Calu3 (cell line): ENCODE data around the gene PLVAP. TPM values are rescaled to one million over a fixed set of nuclear protein-coding genes. Genes with fewer than 3 reads are reported as not detected.

Experiments
- BruUV-seq: library from RNA; stranded (reverse); fragments of 400-500 nt; replicated peaks from 2 replicates; lab custom pipeline; 2021; lab: Mats Ljungman, UMichigan
- CTCF ChIA-PET: fragments of 300-600 bp; sonication (Branson Sonifier 250); formaldehyde crosslinking; loops from one replicate; lab custom pipeline; 2022; ENCODE audit warnings: antibody characterized with exemption; lab: Charles Lee
- DNase-seq: peaks from one replicate; pipeline ENCODE4 v3.0.0; 2022
- H3K27ac Mint-ChIP-seq: one replicate; pipeline ENCODE4 v1.8.0; 2022; ENCODE audit warnings: mixed read lengths; ENCODE audit not compliant: unreplicated experiment
- H3K27me3 Mint-ChIP-seq: one replicate; pipeline ENCODE4 v1.8.0; 2022; ENCODE audit warnings: mixed read lengths; ENCODE audit not compliant: unreplicated experiment
- H3K36me3 Mint-ChIP-seq: one replicate; pipeline ENCODE4 v1.8.0; 2022; ENCODE audit warnings: mild to moderate bottlenecking, moderate library complexity, mixed read lengths; ENCODE audit not compliant: insufficient read depth, unreplicated experiment
- H3K4me1 Mint-ChIP-seq: one replicate; pipeline ENCODE4 v1.8.0; 2022; ENCODE audit warnings: mild to moderate bottlenecking, low read depth, mixed read lengths; ENCODE audit not compliant: unreplicated experiment
- H3K4me3 Mint-ChIP-seq: one replicate; pipeline ENCODE4 v1.8.0; 2022; ENCODE audit warnings: mild to moderate bottlenecking, low read depth, moderate library complexity, mixed read lengths; ENCODE audit not compliant: unreplicated experiment
- H3K9me3 Mint-ChIP-seq: one replicate; pipeline ENCODE4 v1.8.0; 2022; ENCODE audit warnings: low read depth, mixed read lengths; ENCODE audit not compliant: unreplicated experiment
- intact Hi-C: fragments of 100-400 bp; cut with micrococcal nuclease; formaldehyde crosslinking; loops from one replicate; pipeline ENCODE4 v1.10.0; 2022; ENCODE audit not compliant: unreplicated experiment
- total RNA-seq: library from RNA; stranded (reverse); gene quantifications from 2 replicates; pipeline ENCODE4 v1.2.3, GENCODE V29; 2022
- TF ChIP-seq, protein P1 (sequence below): fragments of 200-600 bp; IDR thresholded peaks from one replicate; pipeline ENCODE4 v1.8.0; 2022; ENCODE audit warnings: antibody characterized with exemption; ENCODE audit not compliant: unreplicated experiment

PLVAP gene
- total RNA-seq, 1 experiment from 2014 or later = not detected

DNA sequence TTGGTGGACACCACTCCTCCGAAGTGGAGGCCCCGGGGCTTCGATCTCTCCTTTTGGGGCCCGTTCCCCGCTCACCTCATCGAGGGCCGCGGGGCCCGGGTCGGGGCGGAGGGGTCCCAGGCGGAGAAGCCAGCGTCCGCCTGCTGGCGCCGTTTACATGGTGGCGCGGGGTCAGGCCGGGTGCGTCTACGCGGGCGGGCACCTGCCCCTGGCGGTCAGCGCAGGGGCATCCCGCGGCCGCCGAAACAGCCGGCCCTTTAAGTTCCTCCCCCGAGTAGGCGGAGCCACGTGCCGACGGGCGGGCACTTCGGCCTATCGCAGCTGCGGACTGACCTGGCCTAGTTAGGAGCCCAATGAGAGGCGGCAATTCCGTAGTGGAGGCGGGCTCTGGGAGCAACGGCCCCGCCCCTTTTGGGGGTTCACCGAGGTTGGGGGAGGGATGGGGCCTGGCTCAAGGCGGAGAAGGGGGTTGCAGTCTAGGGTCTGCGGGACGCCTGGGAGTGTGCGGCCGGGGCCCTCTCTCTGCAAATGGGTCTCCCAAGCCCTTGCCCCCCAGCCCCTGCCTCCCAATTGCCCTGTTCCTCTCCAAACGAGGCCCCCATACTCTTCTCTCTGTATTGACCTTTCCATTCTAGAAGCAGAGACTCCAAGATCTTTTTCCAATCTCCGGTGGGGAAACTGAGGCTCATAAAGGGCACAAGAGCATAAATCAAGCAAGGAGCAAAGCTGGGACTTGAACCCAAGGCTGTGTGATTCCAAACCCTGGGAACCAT, 73.8 kb downstream of the PLVAP start, which contains the start of gene ABHD8:
TSS of gene ABHD8 (minus strand) at position 259 of the 773 bp plus-strand sequence. CDS start 1,809 bp downstream, outside the sequence.
- BruUV-seq = no TSS peak
- intact Hi-C loops = no loop called here
- no peaks in the 10 kb centered on the region for H3K27me3 Mint-ChIP-seq

DNA sequence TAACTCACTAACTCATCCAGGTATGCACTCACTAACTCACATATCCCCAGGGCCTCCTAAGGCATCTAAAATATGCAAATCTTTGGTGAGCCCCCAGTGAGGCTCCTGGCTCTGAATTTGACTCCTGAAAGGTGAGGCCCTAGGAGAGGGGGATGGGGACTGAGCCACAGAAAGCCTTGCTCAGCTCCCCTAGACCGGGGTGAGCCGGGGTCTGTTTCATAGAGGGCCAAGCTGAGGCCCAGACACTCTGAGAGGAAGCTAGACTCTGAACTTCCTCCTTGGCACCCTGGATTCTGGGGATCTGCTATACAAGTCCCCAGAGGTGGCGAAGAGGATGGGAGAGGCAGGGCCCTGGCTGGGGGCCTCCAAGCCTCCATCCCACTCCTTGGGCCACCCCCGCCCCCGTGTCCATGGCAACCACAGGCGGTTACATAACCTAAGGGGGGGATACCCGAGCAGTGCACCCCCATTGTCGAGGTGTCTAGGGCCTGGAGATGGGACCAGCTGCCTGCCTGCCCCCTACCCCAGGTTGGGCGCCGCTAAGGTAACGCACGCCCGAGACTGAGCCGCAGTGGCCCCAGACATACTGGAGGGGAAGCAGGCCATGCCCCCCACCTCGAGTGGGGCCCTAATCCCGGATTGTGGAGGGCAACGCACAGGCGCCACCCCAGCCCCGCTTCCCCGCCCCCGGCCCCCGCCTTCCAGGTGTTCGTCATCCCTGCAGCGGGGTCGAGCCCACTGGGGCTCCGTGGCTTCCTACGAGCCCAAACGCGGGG, 74.6 kb downstream of the PLVAP start:
- TF ChIP-seq, protein P1, sequence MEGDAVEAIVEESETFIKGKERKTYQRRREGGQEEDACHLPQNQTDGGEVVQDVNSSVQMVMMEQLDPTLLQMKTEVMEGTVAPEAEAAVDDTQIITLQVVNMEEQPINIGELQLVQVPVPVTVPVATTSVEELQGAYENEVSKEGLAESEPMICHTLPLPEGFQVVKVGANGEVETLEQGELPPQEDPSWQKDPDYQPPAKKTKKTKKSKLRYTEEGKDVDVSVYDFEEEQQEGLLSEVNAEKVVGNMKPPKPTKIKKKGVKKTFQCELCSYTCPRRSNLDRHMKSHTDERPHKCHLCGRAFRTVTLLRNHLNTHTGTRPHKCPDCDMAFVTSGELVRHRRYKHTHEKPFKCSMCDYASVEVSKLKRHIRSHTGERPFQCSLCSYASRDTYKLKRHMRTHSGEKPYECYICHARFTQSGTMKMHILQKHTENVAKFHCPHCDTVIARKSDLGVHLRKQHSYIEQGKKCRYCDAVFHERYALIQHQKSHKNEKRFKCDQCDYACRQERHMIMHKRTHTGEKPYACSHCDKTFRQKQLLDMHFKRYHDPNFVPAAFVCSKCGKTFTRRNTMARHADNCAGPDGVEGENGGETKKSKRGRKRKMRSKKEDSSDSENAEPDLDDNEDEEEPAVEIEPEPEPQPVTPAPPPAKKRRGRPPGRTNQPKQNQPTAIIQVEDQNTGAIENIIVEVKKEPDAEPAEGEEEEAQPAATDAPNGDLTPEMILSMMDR = no peak
- Mint-ChIP-seq H3K4me3 (peak overlapping the region; percentile 58), H3K27me3 (no peaks in the 10 kb centered on the region), H3K4me1 (peaks cover 11% of the 10 kb centered on the region), H3K9me3 (no peaks in the 10 kb centered on the region), H3K36me3 (peaks cover 28% of the 10 kb centered on the region), H3K27ac (no peak overlapping the region)
- DNase-seq = no peak
- no TSS peak for BruUV-seq
- intact Hi-C loops = no loop called here
- CTCF ChIA-PET = interaction anchor here (0.6 kb wide), 1 partner anchor 20 kb away, joined by 3 read pairs; no protein-coding TSS in a partner anchor

More for the DNA sequence above, 73.8 kb downstream of the PLVAP start, which contains the start of gene ABHD8:
- Mint-ChIP-seq H3K9me3 (no peaks in the 10 kb centered on the region), H3K4me1 (peaks cover 17% of the 10 kb centered on the region), H3K27ac (no peak within 1 kb of the TSS), H3K4me3 (peak within 1 kb of the TSS; percentile 58), H3K36me3 (peaks cover 28% of the 10 kb centered on the region)
- CTCF ChIA-PET = interaction anchor here (0.6 kb wide), 1 partner anchor 21 kb away, joined by 3 read pairs; no protein-coding TSS in a partner anchor
- TF ChIP-seq, protein P1 = peak; percentile 52
- DNase-seq = peak; percentile 94

Other genes with a start within 250 kb of the PLVAP start
- 10.7 and 11.8 TPM in 2 replicates for gene USE1, start 162.0 kb downstream of the PLVAP start, total RNA-seq
- gene OCEL1, start 151.1 kb downstream of the PLVAP start, total RNA-seq = 12.1 and 12.2 TPM in 2 replicates
- gene NR2F6, start 131.4 kb downstream of the PLVAP start, total RNA-seq = 33.5 and 34.6 TPM in 2 replicates
- gene USHBP1, start 112.6 kb downstream of the PLVAP start, total RNA-seq = 0.10 and 0.26 TPM in 2 replicates
- gene BABAM1, start 109.9 kb downstream of the PLVAP start, total RNA-seq = 72.9 and 75.2 TPM in 2 replicates
- 0.32 and 0.66 TPM in 2 replicates for gene ANKLE1, start 95.4 kb downstream of the PLVAP start, total RNA-seq
- gene ABHD8, start 73.9 kb downstream of the PLVAP start, total RNA-seq = 6.0 and 6.2 TPM in 2 replicates
- 37.9 and 38.4 TPM in 2 replicates for gene MRPL34, start 71.5 kb downstream of the PLVAP start, total RNA-seq
- 50.8 and 54.9 TPM in 2 replicates for gene DDA1, start 67.8 kb downstream of the PLVAP start, total RNA-seq
- gene ANO8, start 42.5 kb downstream of the PLVAP start, total RNA-seq = 9.6 and 10.5 TPM in 2 replicates
- gene GTPBP3, start 39.8 kb downstream of the PLVAP start, total RNA-seq = 30.6 and 40.9 TPM in 2 replicates
- gene CCDC194, start 16.9 kb upstream of the PLVAP start, total RNA-seq = not detected in 2 replicates
- gene BST2, start 28.3 kb upstream of the PLVAP start, total RNA-seq = 0.94 and 10.4 TPM in 2 replicates
- gene MVB12A, start 42.7 kb upstream of the PLVAP start, total RNA-seq = 35.6 and 41.1 TPM in 2 replicates
- gene TMEM221, start 71.3 kb upstream of the PLVAP start, total RNA-seq = 0.32 and 0.59 TPM in 2 replicates
- gene NXNL1, start 83.6 kb upstream of the PLVAP start, total RNA-seq = not detected in 2 replicates
- 42.5 and 47.3 TPM in 2 replicates for gene SLC27A1, start 93.2 kb upstream of the PLVAP start, total RNA-seq
- 75.5 and 78.1 TPM in 2 replicates for gene PGLS, start 134.3 kb upstream of the PLVAP start, total RNA-seq
- gene COLGALT1, start 178.3 kb upstream of the PLVAP start, total RNA-seq = 69.8 and 79.1 TPM in 2 replicates